ENCODE data around the gene UBA7. TPM values are rescaled to one million over a fixed set of nuclear protein-coding genes. Genes with fewer than 3 reads are reported as not detected.

UBA7 gene
- total and polyA plus RNA-seq, 2 of the 8 experiments (the other 6 are each of a cell fraction or from before 2014, with no cell fraction given), result 0.34 to 0.65 TPM

- TF ChIP-seq ATF2 (IDR thresholded peaks at IDR 0.05; ENCODE audit: low read length), result no peak
- no peak for TF ChIP-seq BRCA1 (IDR thresholded peaks at IDR 0.05; ENCODE audit: low read depth, low read length)
- no peak for TF ChIP-seq CHD7 (IDR thresholded peaks at IDR 0.05; ENCODE audit: insufficient replicate concordance, low read length)
These were observed 44.4 kb downstream of the UBA7 start (continued) for GRCh38 chr3:49769286-49769915.
